Uterus (tissue), 2 donors: ENCODE data around the gene PRKAR2A.

Experiments used
- CTCF ChIP-seq, 4 experiments: fragments of 200-600 bp in 2 of 4; fragments of 450-650 bp in 2 of 4; sonication (generic) in 2 of 4; IDR thresholded peaks; one replicate each; pipeline ENCODE4 v1.5.1; 2016 to 2019; ENCODE audit warnings: antibody characterized with exemption in 4 of 4, mild to moderate bottlenecking in 2 of 4, moderate library complexity in 1 of 4
- POLR2A ChIP-seq, 2 donors: fragments of 450-650 bp; IDR thresholded peaks; one replicate each; pipeline ENCODE4 v1.6.1; 2016; ENCODE audit warnings: antibody characterized with exemption in 2 of 2, mild to moderate bottlenecking in 1 of 2, moderate library complexity in 1 of 2

- TF ChIP-seq POLR2A (IDR thresholded peaks at IDR 0.05) (no peak), CTCF (IDR thresholded peaks at IDR 0.05) (no peak)
These were observed 139.2 kb downstream of the PRKAR2A start for GRCh38 chr3:48708481-48708889.
